ENCODE measurements around the gene PHF14.

Gene PHF14

GRCh38 chr7:11212080-11212711 is 238.5 kb downstream of the PHF14 start:
- Mint-ChIP-seq H3K4me3 (no peak overlapping the region), H3K4me1 (ENCODE audit: low read depth) (no peaks in the 10 kb centered on the region), H3K27me3 (ENCODE audit: low read depth) (no peaks in the 10 kb centered on the region), H3K9me3 (no peaks in the 10 kb centered on the region), H3K27ac (no peak overlapping the region), H3K36me3 (ENCODE audit: low read depth) (no peaks in the 10 kb centered on the region)

- Mint-ChIP-seq H3K4me1 (ENCODE audit: low read depth) (no peaks in the 10 kb centered on the region), H3K27ac (no peak overlapping the region), H3K9me3 (no peaks in the 10 kb centered on the region), H3K36me3 (ENCODE audit: low read depth) (no peaks in the 10 kb centered on the region), H3K4me3 (no peak overlapping the region), H3K27me3 (ENCODE audit: low read depth) (no peaks in the 10 kb centered on the region)
Measured at GRCh38 chr7:11212816-11213215, 239.1 kb downstream of the PHF14 start.

- H3K36me3 Mint-ChIP-seq (ENCODE audit: low read depth) = no peaks in the 10 kb centered on the region
- no peaks in the 10 kb centered on the region for H3K4me1 Mint-ChIP-seq (ENCODE audit: low read depth)
- no peaks in the 10 kb centered on the region for H3K27me3 Mint-ChIP-seq (ENCODE audit: low read depth)
- H3K27ac Mint-ChIP-seq = no peak overlapping the region
- no peaks in the 10 kb centered on the region for H3K9me3 Mint-ChIP-seq
- H3K4me3 Mint-ChIP-seq = no peak overlapping the region
Measured at GRCh38 chr7:11213266-11213665, 239.6 kb downstream of the PHF14 start.

GRCh38 chr7:11216276-11216675 is 242.6 kb downstream of the PHF14 start:
- no peaks in the 10 kb centered on the region for H3K9me3 Mint-ChIP-seq
- H3K27me3 Mint-ChIP-seq (ENCODE audit: low read depth) = no peaks in the 10 kb centered on the region
- H3K36me3 Mint-ChIP-seq (ENCODE audit: low read depth) = no peaks in the 10 kb centered on the region
- no peaks in the 10 kb centered on the region for H3K4me1 Mint-ChIP-seq (ENCODE audit: low read depth)
- no peak overlapping the region for H3K27ac Mint-ChIP-seq
- H3K4me3 Mint-ChIP-seq = no peak overlapping the region

- Mint-ChIP-seq H3K9me3 (no peaks in the 10 kb centered on the region), H3K27ac (no peak overlapping the region), H3K36me3 (ENCODE audit: low read depth) (no peaks in the 10 kb centered on the region), H3K27me3 (ENCODE audit: low read depth) (peaks cover 5% of the 10 kb centered on the region), H3K4me1 (ENCODE audit: low read depth) (no peaks in the 10 kb centered on the region), H3K4me3 (no peak overlapping the region)
Measured at GRCh38 chr7:11217848-11218565, 244.3 kb downstream of the PHF14 start.

All from T-helper 1 cell treated with Interleukin-12 subunit alpha and Interleukin-12 subunit beta and Interleukin-4 antibody, amounts not matched to agents 30 μg/mL and 1 μg/mL, for 36 hours (primary cell).